SK-N-SH (cell line): ENCODE results near the gene PSMC3. TPM values are rescaled to one million over a fixed set of nuclear protein-coding genes. Genes with fewer than 3 reads are reported as not detected.

ENCODE experiments used
- CTCF ChIA-PET: fragments of 300-600, 350-600 bp; formaldehyde crosslinking; extraction: SDS; loops from one replicate; lab custom pipeline; 2021; lab: Yijun Ruan, JAX
- POLR2A ChIA-PET: fragments of 350-600 bp; sonication (Branson Sonifier 250); formaldehyde crosslinking; extraction: SDS; loops from one replicate; lab custom pipeline; 2020; ENCODE audit warnings: antibody characterized with exemption, inconsistent platforms; lab: Yijun Ruan, JAX
- DNase-seq: peaks from one replicate; pipeline ENCODE4 v3.0.0; 2012
- H2AFZ ChIP-seq: fragments of 200-600 bp; sonication (generic); 2 replicates; pipeline ENCODE4 v1.8.1; 2016; ENCODE audit warnings: antibody characterized with exemption, mild to moderate bottlenecking, low read depth
- H3F3A ChIP-seq: fragments of 200-600 bp; sonication (generic); replicated peaks from 2 replicates; pipeline ENCODE3; 2016; ENCODE audit warnings: antibody characterized with exemption, mild to moderate bottlenecking; ENCODE audit not compliant: insufficient read depth
- H3K27ac ChIP-seq, 2 experiments: fragments of 200-500 bp in 1 of 2; fragments of 200-600 bp in 1 of 2; sonication (Bioruptor generic) in 1 of 2; sonication (generic), shearing (Covaris generic) in 1 of 2; 2 replicates each; pipeline versions ENCODE4 v1.5.1 to v1.6.1; 2014 to 2016; ENCODE audit warnings: low read depth in 2 of 2, inconsistent platforms in 1 of 2, low read length in 1 of 2, mild to moderate bottlenecking in 1 of 2, mixed read lengths in 1 of 2
- H3K27me3 ChIP-seq: fragments of 200-600 bp; sonication (generic), shearing (Covaris generic); 2 replicates; pipeline ENCODE4 v1.6.1; 2016; ENCODE audit warnings: mixed run types; ENCODE audit not compliant: insufficient read depth
- H3K36me3 ChIP-seq, 2 experiments: fragments of 200-500 bp in 1 of 2; fragments of 200-600 bp in 1 of 2; sonication (Bioruptor generic) in 1 of 2; sonication (generic) in 1 of 2; replicated peaks in 1 of 2; 2 replicates each; pipeline versions ENCODE3 to v1.5.1; 2014 to 2016; ENCODE audit warnings: low read length in 1 of 2, mild to moderate bottlenecking in 1 of 2; ENCODE audit not compliant: insufficient read depth in 2 of 2, control insufficient read depth in 1 of 2
- H3K4me1 ChIP-seq, 2 experiments: fragments of 200-500 bp in 1 of 2; fragments of 200-600 bp in 1 of 2; sonication (Bioruptor generic) in 1 of 2; sonication (generic), shearing (Covaris generic) in 1 of 2; 2 replicates each; pipeline versions ENCODE4 v1.5.1 to v1.6.1; 2014 to 2016; ENCODE audit warnings: low read depth in 1 of 2, low read length in 1 of 2, mixed run types in 1 of 2; ENCODE audit not compliant: insufficient read depth in 2 of 2, control insufficient read depth in 1 of 2
- H3K4me2 ChIP-seq: fragments of 200-600 bp; sonication (generic), shearing (Covaris generic); 2 replicates; pipeline ENCODE4 v1.6.1; 2017; ENCODE audit warnings: mixed run types
- H3K4me3 ChIP-seq, 2 experiments: fragments of 200-500 bp in 1 of 2; fragments of 200-600 bp in 1 of 2; sonication (Bioruptor generic) in 1 of 2; sonication (generic), shearing (Covaris generic) in 1 of 2; 2 replicates each; pipeline versions ENCODE4 v1.5.1 to v1.8.1; 2014 to 2016; ENCODE audit warnings: low read depth in 2 of 2, inconsistent platforms in 1 of 2, low read length in 1 of 2, mild to moderate bottlenecking in 1 of 2, mixed read lengths in 1 of 2, moderate library complexity in 1 of 2
- H3K79me2 ChIP-seq: fragments of 200-600 bp; sonication (generic); 2 replicates; pipeline ENCODE4 v1.8.1; 2017; ENCODE audit warnings: mild to moderate bottlenecking; ENCODE audit not compliant: insufficient read depth
- H3K9ac ChIP-seq: fragments of 200-600 bp; sonication (generic); 2 replicates; pipeline ENCODE4 v1.6.1; 2017; ENCODE audit warnings: mixed run types
- H3K9me2 ChIP-seq: fragments of 200-600 bp; sonication (generic); 2 replicates; pipeline ENCODE4 v1.6.1; 2017; ENCODE audit warnings: mixed run types
- H3K9me3 ChIP-seq: fragments of 200-600 bp; sonication (generic); 2 replicates; pipeline ENCODE4 v1.6.1; 2017; ENCODE audit warnings: mixed run types, mild to moderate bottlenecking, moderate library complexity
- H4K20me1 ChIP-seq: fragments of 200-600 bp; sonication (generic); 2 replicates; pipeline ENCODE4 v1.6.1; 2017; ENCODE audit warnings: mild to moderate bottlenecking, mixed run types; ENCODE audit not compliant: insufficient read depth
- CHD2 ChIP-seq: fragments of 150-350 bp; IDR thresholded peaks from 2 replicates; pipeline ENCODE4 v1.6.1; 2018; ENCODE audit warnings: low read length; ENCODE audit not compliant: partially characterized antibody
- CTCF ChIP-seq: fragments of 200-600 bp; sonication (generic); IDR thresholded peaks from 2 replicates; pipeline ENCODE4 v1.6.1; 2017; ENCODE audit warnings: antibody characterized with exemption, mild to moderate bottlenecking, moderate library complexity
- ELF1 ChIP-seq: IDR thresholded peaks from 2 replicates; pipeline ENCODE4 v1.4.0; 2012
- EZH2phosphoT487 ChIP-seq: fragments of 200-600 bp; sonication (generic); IDR thresholded peaks from 2 replicates; pipeline ENCODE4 v1.6.1; 2017; ENCODE audit warnings: low read depth, mixed run types, mild to moderate bottlenecking, antibody characterized with exemption, moderate library complexity, borderline replicate concordance
- FOXJ3 ChIP-seq: sonication (generic); formaldehyde crosslinking; IDR thresholded peaks from 2 replicates; pipeline ENCODE4 v1.5.1; 2020; ENCODE audit warnings: mild to moderate bottlenecking, missing genetic modification reagents
- FOXM1 ChIP-seq: IDR thresholded peaks from 2 replicates; pipeline ENCODE4 v1.4.0; 2012; ENCODE audit warnings: low read depth, mild to moderate bottlenecking
- GABPA ChIP-seq: IDR thresholded peaks from 2 replicates; pipeline ENCODE4 v1.4.0; 2012; ENCODE audit warnings: low read depth, mild to moderate bottlenecking
- JUND ChIP-seq: IDR thresholded peaks from 2 replicates; pipeline ENCODE4 v1.4.0; 2012
- MEF2A ChIP-seq: IDR thresholded peaks from 2 replicates; pipeline ENCODE4 v1.4.0; 2012; ENCODE audit warnings: low read depth, borderline replicate concordance
- NFIC ChIP-seq: IDR thresholded peaks from 2 replicates; pipeline ENCODE4 v1.4.0; 2012; ENCODE audit warnings: borderline replicate concordance
- PBX3 ChIP-seq: IDR thresholded peaks from 2 replicates; pipeline ENCODE4; 2012
- POLR2AphosphoS5 ChIP-seq: IDR thresholded peaks from 2 replicates; pipeline ENCODE4 v1.6.1; 2012; ENCODE audit warnings: low read depth, low read length
- RFX5 ChIP-seq: IDR thresholded peaks from 2 replicates; pipeline ENCODE4 v1.6.1; 2012; ENCODE audit warnings: mild to moderate bottlenecking, improper control_type of control experiment, low read length
- RXRA ChIP-seq: IDR thresholded peaks from 2 replicates; pipeline ENCODE4 v1.4.0; 2012; ENCODE audit warnings: low read depth, mild to moderate bottlenecking, borderline replicate concordance
- SMC3 ChIP-seq: IDR thresholded peaks from 2 replicates; pipeline ENCODE4 v1.6.1; 2012; ENCODE audit warnings: low read depth, low read length, improper control_type of control experiment
- TEAD4 ChIP-seq: IDR thresholded peaks from 2 replicates; pipeline ENCODE4 v1.4.0; 2012; ENCODE audit warnings: mild to moderate bottlenecking, borderline replicate concordance; ENCODE audit not compliant: insufficient read depth
- USF2 ChIP-seq: fragments of 150-350 bp; IDR thresholded peaks from 2 replicates; pipeline ENCODE4 v1.6.1; 2017; ENCODE audit warnings: antibody characterized with exemption, low read length, low read depth, borderline replicate concordance
- WGBS: methylation state at CpG from one replicate; pipeline ENCODE4 v1.1.6; 2017; ENCODE audit warnings: low lambda C conversion rate; 5-methylcytosine and 5-hydroxymethylcytosine counted together
- polyA plus RNA-seq, 3 experiments: library from polyadenylated mRNA; depleted of rRNA; stranded (reverse); fragments of >200 nt; gene quantifications; 2 replicates each; pipeline ENCODE4 v1.2.3, GENCODE V29; 2012

The PSMC3 gene
- polyA plus RNA-seq, 1 of the 3 experiments (the other 2 are of a cell fraction) = 184 TPM

GRCh38 chr11:47468598-47469214, 42.5 kb upstream of the PSMC3 start:
- H3K4me3 ChIP-seq = no peak overlapping the region
- 86% methylated on average over 8 of the region's 8 CpGs for WGBS
- H3K36me3 ChIP-seq = peaks cover 70 to 73% of the 10 kb centered on the region in 2 experiments
- TF ChIP-seq CHD2 (no peak), NFIC (no peak), RFX5 (no peak), POLR2AphosphoS5 (no peak), USF2 (no peak), FOXM1 (no peak), EZH2phosphoT487 (no peak)
- POLR2A ChIA-PET = no interaction called here
- H3K9me2 ChIP-seq = no peaks in the 10 kb centered on the region
- CTCF ChIA-PET = interaction anchor here (1.1 kb wide), 1 partner anchor 19 kb away, joined by 3 read pairs; no protein-coding TSS in a partner anchor
- peaks cover 66% of the 10 kb centered on the region for H3K79me2 ChIP-seq
- H3K4me2 ChIP-seq = no peak overlapping the region
- no peak overlapping the region for H2AFZ ChIP-seq
- peaks cover 19 to 25% of the 10 kb centered on the region in 2 experiments; a peak in 3 of 4 replicates for H3K4me1 ChIP-seq
- H3K27me3 ChIP-seq = no peaks in the 10 kb centered on the region
- peaks cover 5% of the 10 kb centered on the region for H3F3A ChIP-seq
- DNase-seq = no peak
- H3K9ac ChIP-seq = no peak overlapping the region
- H3K27ac ChIP-seq = peak overlapping the region in 1 of 2 experiments; percentile 34; a peak in 1 of 4 replicates
- H3K9me3 ChIP-seq = no peaks in the 10 kb centered on the region
- peaks cover 33% of the 10 kb centered on the region for H4K20me1 ChIP-seq

GRCh38 chr11:47467357-47467756, 41.1 kb upstream of the PSMC3 start:
- Histone ChIP-seq H3K4me2 (0 out of 2 replicates have a peak overlapping the region, but pooled peaks have one; percentile 15), H3F3A (peaks cover 11% of the 10 kb centered on the region), H3K4me3 (no peak overlapping the region), H2AFZ (no peak overlapping the region), H3K9me2 (no peaks in the 10 kb centered on the region), H3K27me3 (no peaks in the 10 kb centered on the region), H3K9me3 (no peaks in the 10 kb centered on the region), H3K27ac (peak overlapping the region in 1 of 2 experiments; percentile 68; a peak in 2 of 4 replicates), H3K79me2 (peaks cover 66% of the 10 kb centered on the region), H3K9ac (no peak overlapping the region), H4K20me1 (peaks cover 36% of the 10 kb centered on the region), H3K36me3 (peaks cover 58 to 66% of the 10 kb centered on the region in 2 experiments), H3K4me1 (peaks cover 19 to 25% of the 10 kb centered on the region in 2 experiments; a peak in 3 of 4 replicates)
- TF ChIP-seq EZH2phosphoT487 (no peak), JUND (no peak), TEAD4 (no peak), FOXJ3 (CRISPR knock-in tag) (no peak), ELF1 (no peak), CTCF (no peak), GABPA (no peak), SMC3 (no peak), MEF2A (no peak), CHD2 (no peak), PBX3 (no peak), USF2 (no peak), RXRA (no peak)
- ChIA-PET POLR2A (no interaction called here), CTCF (no interaction called here)
- no peak for DNase-seq
- 92% methylated on average over 7 of the region's 7 CpGs for WGBS
